Keratinocyte (primary cell): ENCODE data around the gene ZNF831.

Experiments used
- CTCF ChIP-seq, 3 experiments: IDR thresholded peaks in 1 of 3; conservative IDR thresholded peaks in 1 of 3; optimal IDR thresholded peaks in 1 of 3; 2 replicates in 2 of 3; 3 replicates in 1 of 3; pipeline versions ENCODE3 to v1.5.1; 2011; ENCODE audit warnings: low read length in 3 of 3, mild to moderate bottlenecking in 3 of 3, moderate library complexity in 2 of 3, control low read depth in 1 of 3, inconsistent platforms in 1 of 3; ENCODE audit not compliant: insufficient read depth in 2 of 3; ENCODE audit errors: extremely low read depth in 1 of 3
- EZH2 ChIP-seq: IDR thresholded peaks from one replicate; pipeline ENCODE4 v1.6.1; 2012; ENCODE audit warnings: inconsistent platforms, mild to moderate bottlenecking, low read length, moderate library complexity

- TF ChIP-seq EZH2 = no peak
- no peak for TF ChIP-seq CTCF (optimal IDR thresholded peaks at IDR 0.05 in 1 of 3, IDR thresholded peaks at IDR 0.05 in 1 of 3, conservative IDR thresholded peaks at IDR 0.05 in 1 of 3; ENCODE audit: extremely low read depth in 1 of 3, insufficient read depth in 2 of 3, low read length in 3 of 3)
Measured at GRCh38 chr20:59307270-59307669, 143.6 kb downstream of the ZNF831 start.
